C4-2B (cell line): ENCODE results near the gene ZNF480.

Source experiments
- H3K27ac ChIP-seq: fragments of 450-650 bp; 2 replicates; pipeline ENCODE4 v1.5.1; 2017
- CTCF ChIP-seq: fragments of 450-650 bp; conservative IDR thresholded peaks from 2 replicates; pipeline ENCODE4 v1.5.1; 2017; ENCODE audit warnings: mild to moderate bottlenecking
- ZFX ChIP-seq: fragments of 450-650 bp; IDR thresholded peaks from 2 replicates; pipeline ENCODE4 v1.6.1; 2017

The ZNF480 gene

GRCh38 chr19:52351512-52351911, 54.5 kb downstream of the ZNF480 start:
- H3K27ac ChIP-seq: no peak overlapping the region
- no peak; the same call in 1 of the 2 replicates for TF ChIP-seq CTCF
- no peak for TF ChIP-seq ZFX

GRCh38 chr19:52366414-52366824, 69.5 kb downstream of the ZNF480 start:
- TF ChIP-seq CTCF (no peak), ZFX (no peak)
- no peak overlapping the region for H3K27ac ChIP-seq

- TF ChIP-seq ZFX (no peak), CTCF (no peak)
- peak within 1 kb of the TSS; percentile 82 for H3K27ac ChIP-seq
These were observed 72.8 kb downstream of the ZNF480 start, which contains the start of gene ZNF880 for GRCh38 chr19:52369559-52370340. Gene ZNF880 (plus strand): TSS chr19:52369923. CDS start chr19:52369966, 43 bp downstream.

- TF ChIP-seq CTCF (no peak), ZFX (no peak)
- peak overlapping the region; percentile 82 for H3K27ac ChIP-seq
These were observed 73.4 kb downstream of the ZNF480 start for GRCh38 chr19:52370341-52370710.
